LoVo (cell line): ENCODE results near the gene OR51I1.
A peak's percentile ranks its signal among the peaks of the same experiment; 100 is the strongest.

Experiments used
- DNase-seq: peaks from one replicate; pipeline ENCODE4 v3.0.0-alpha.2; 2016; ENCODE audit warnings: low spot score

OR51I1 gene

GRCh38 chr11:5441414-5441813 lies at the start of gene OR51I1:
Gene OR51I1 (minus strand): TSS chr11:5441514. CDS start chr11:5441514, 0 bp downstream.
- no peak for DNase-seq

- DNase-seq: no peak
Observed at GRCh38 chr11:5489576-5490357, 48.5 kb upstream of the OR51I1 start.

GRCh38 chr11:5488798-5489399 lies 47.6 kb upstream of the OR51I1 start:
- no peak for DNase-seq

- no peak for DNase-seq
Observed at GRCh38 chr11:5488385-5488784, 47.1 kb upstream of the OR51I1 start, which contains the start of gene OR52D1. Gene OR52D1 (plus strand): TSS chr11:5488685. CDS start chr11:5488707, 22 bp downstream.

- DNase-seq: no peak
Observed at GRCh38 chr11:5486421-5486820, 45.1 kb upstream of the OR51I1 start.

- no peak for DNase-seq
Observed at GRCh38 chr11:5486003-5486402, 44.7 kb upstream of the OR51I1 start.

- DNase-seq: peak; percentile 47
Observed at GRCh38 chr11:5476186-5476819, 35.0 kb upstream of the OR51I1 start.

- no peak for DNase-seq
Observed at GRCh38 chr11:5473921-5474320, 32.6 kb upstream of the OR51I1 start.

GRCh38 chr11:5467527-5467926 lies 26.2 kb upstream of the OR51I1 start:
- DNase-seq: no peak

GRCh38 chr11:5460983-5461621 lies 19.8 kb upstream of the OR51I1 start:
- no peak for DNase-seq

- no peak for DNase-seq
Observed at GRCh38 chr11:5449432-5449831, 8.1 kb upstream of the OR51I1 start.

GRCh38 chr11:5449023-5449422 lies 7.7 kb upstream of the OR51I1 start, which contains the start of gene OR51I2:
Gene OR51I2 (plus strand): TSS chr11:5449323. CDS start chr11:5453489, 4,166 bp downstream.
- no peak for DNase-seq

- DNase-seq: no peak
Observed at GRCh38 chr11:5443835-5444393, 2.6 kb upstream of the OR51I1 start.

GRCh38 chr11:5423131-5423530 lies 18.2 kb downstream of the OR51I1 start:
- no peak for DNase-seq

GRCh38 chr11:5421811-5422210 lies 19.5 kb downstream of the OR51I1 start, which contains the start of gene OR51Q1:
Gene OR51Q1 (plus strand): TSS chr11:5422111. CDS start chr11:5422201, 90 bp downstream.
- DNase-seq: no peak

- DNase-seq: no peak
Observed at GRCh38 chr11:5420993-5421392, 20.3 kb downstream of the OR51I1 start.

- no peak for DNase-seq
Observed at GRCh38 chr11:5405173-5405572, 36.1 kb downstream of the OR51I1 start.

GRCh38 chr11:5398936-5399335 lies 42.4 kb downstream of the OR51I1 start:
- no peak for DNase-seq

GRCh38 chr11:5394091-5394490 lies 47.2 kb downstream of the OR51I1 start:
- DNase-seq: no peak
